HG02884 (cell line): Measurements from ENCODE around the gene KCNB1.
"Not testable (repeated sequence)": the region's sequence is repeated elsewhere in the genome, so short reads cannot be mapped to it uniquely, and the experiment has no call there.

Experiments
- ATAC-seq: cut with Tn5 transposase; IDR thresholded peaks from one replicate; pipeline ENCODE4 v1.9.1; 2021; ENCODE audit warnings: mild to moderate bottlenecking, moderate library complexity; ENCODE audit not compliant: unreplicated experiment

Gene KCNB1

DNA sequence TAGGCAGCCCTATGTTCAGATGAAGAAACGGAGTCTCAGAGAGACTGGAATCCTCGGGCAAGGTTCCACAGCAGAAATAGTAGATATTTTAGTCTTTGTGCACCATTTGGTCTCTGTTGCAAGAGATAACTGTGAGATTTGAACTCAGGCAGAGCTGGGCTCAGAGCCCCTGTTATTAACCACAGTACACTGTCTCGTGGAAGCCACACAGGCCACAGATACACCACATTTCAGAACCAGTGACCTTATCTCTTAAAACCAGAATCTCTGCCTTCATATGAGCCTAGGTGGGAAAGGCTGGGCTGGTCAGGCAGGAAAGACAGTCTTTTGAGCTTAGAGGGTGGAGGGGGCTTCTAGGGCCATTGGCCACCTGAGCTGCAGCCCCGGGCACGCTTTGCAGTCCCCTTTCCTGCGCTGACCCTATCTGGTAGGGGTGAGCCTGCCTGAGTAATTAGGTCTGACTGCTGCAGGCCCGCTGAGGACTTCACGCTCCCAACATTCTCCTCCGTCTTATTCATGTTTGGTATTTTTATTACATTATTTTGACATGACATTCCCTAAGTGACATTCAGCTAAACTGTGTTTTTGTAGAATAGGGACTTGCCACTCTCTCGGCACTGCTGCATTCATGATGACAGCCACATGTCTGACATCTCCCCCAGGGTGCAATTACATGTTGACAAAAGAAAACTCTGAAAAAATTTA lies 71.1 kb downstream of the KCNB1 start:
- ATAC-seq: no peak

DNA sequence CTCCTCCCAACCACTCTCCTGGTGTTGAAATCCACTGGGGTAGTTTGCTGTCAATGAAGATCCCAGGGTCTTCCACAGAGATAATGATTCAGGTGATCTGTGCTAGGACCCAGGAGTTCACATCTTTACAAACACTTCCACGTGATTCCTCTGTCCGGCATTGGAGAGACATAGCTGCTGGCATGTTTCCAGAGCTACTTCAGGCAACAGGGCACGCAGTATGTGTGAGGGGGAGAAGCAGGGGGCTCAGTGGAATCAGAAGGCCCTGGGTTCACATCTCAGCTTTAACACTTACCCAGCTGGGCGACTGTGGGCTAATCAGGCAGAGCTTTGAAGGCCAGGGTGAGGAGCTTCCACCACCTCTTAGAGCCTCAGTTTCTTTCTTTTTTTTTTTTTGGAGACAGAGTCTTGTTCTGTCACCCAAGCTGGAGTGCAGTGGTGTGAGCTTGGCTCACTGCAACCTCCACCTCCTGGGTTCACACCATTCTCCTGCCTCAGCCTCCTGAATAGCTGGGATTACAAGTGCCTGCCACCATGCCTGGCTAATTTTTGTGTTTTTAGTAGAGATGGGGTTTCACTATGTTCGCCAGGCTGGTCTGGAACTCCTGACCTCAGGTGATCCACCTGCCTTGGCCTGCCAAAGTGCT lies 72.4 kb downstream of the KCNB1 start:
- ATAC-seq: not testable (repeated sequence)

DNA sequence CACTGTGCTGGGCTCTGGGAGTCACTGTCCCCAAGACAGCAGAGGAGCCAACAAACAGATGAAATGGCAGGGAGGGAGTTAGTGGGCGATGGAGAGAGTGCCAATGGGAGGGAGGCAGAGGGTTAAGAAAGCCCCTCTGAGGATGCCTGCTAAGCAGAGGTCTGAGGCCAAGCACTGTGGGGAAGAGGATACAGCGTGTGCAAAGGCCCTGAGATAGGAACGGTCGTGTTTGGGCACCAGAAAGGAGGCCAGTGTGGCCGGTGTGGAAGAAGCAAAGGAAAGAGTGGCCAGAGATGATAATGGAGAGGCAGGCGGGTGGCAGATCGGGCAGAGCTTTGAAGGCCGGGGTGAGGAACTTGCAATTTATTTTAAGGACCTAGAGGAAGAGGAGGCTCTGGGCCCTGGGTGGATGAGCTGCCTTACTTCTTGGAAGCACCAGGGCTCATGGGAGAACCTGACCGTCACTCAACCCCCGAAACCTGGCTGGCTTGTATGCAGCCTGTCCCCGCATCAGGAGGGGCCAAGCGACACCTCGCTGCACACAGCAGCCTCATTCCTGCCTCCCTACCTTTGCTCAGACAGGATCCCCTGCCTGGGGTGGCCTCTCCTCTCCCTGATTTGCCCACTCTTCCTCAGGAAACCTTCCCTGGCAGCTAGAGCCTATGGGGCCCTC lies 73.0 kb downstream of the KCNB1 start:
- ATAC-seq: no peak

DNA sequence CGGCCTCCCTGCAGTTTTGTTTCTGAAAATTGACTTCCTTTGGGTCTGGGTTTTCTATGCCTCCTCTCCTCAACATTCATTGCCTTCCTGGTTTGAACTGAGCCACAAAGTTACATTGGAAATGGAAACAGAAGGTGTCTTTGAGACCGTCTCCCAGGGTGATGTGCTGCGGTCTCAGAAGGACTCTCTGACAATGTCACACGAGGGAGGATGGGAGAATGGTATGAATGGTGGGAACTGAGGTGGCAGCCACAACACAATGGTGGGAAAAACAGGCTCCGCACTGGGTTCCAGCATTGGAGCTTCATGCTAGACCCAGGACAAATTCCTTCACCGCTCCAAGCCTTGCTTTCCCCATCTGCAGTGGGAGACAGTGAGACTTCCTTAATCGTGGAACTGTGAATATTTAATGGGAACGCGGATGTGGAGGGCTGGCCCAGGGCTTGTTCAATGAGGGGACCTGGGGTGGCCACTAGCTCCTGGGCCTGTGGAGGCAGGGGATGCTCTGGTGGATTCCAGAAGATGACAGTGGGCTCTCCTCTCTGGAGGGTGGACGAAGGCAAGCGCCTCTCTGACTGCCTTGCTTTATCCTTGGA lies 73.9 kb downstream of the KCNB1 start:
- ATAC-seq: no peak

DNA sequence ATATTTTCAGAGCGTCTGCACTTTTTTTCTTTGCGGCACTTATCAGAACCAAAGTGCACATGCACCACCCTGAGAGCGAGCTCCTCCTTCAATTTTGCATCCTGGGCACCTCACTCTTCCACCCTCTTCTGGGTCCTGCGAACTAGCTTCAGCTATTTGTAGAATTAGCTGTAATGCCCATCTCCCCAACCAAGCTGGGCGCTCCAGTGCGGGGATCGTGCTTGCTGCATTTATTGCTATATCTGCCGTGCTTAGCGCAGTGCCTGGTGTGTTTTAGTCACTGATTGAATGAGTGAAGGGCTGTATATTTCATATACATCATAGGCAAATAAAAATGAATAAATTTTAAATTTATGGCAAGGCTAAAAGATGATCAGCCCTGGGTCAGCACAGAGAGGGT lies 75.8 kb downstream of the KCNB1 start:
- no peak for ATAC-seq

DNA sequence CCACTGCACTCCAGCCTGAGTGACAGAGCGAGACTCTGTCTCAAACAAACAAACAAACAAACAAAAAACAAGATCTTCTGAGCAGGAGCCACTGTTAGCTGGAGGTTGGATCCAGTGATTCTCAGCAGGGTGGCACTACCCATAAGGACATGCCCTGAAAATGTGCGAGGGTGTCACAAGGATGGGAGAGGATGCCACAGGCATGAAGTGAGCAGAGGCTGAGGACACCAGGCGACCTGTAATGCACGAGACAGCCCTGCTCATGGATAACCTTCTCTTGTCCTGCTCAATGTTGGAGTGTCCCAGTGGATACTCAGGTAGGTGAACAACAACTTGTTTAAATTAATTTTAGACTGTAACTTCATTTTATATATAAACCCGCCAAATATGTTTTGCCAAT lies 76.8 kb downstream of the KCNB1 start:
- ATAC-seq: no peak

DNA sequence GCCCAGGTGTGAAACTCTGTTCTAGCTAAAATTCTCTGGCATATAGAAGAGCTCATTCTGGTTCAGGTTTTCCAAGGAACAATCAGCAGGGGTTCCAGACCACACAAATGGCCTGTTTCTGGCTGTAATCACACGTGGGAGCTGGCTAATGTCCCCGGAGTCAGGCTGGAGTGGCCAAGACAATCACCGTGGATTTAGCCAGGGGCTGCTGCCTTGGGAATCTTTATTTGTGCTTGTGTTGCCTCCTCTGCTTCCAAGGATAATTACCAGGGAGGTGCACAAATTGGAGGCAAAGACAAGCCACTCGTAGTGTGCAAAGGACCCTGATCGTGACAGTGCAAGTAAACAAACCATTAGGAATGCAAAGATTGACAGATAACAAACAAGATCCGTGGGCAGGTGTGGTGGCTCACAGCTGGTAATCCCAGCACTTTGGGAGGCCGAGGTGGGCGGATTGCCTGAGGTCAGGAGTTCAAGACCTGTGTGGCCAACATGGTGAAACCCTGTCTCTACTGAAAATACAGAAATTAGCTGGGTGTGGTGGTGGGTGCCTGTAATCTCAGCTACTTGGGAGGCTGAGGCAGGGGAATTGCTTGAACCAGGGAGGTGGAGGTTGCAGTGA lies 77.3 kb downstream of the KCNB1 start:
- ATAC-seq: no peak

DNA sequence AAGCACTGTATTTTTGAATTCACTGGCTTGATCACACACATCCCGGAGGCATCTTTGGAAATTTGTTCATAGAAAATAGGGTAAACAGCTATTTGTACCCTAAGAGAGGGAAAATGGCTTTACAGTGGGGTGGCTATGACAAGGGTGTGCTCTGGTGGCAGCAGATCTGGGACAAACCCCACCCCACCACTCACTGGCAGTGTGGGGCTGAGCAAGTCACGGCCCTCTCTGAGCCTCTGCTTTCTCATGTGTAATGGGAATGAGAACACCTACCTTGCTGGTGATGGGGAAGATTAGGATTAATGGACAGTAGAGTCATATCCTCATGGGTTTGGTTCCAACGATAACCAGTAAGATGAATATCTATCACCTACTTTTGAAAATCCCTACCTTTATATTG lies 78.0 kb downstream of the KCNB1 start:
- ATAC-seq: no peak

DNA sequence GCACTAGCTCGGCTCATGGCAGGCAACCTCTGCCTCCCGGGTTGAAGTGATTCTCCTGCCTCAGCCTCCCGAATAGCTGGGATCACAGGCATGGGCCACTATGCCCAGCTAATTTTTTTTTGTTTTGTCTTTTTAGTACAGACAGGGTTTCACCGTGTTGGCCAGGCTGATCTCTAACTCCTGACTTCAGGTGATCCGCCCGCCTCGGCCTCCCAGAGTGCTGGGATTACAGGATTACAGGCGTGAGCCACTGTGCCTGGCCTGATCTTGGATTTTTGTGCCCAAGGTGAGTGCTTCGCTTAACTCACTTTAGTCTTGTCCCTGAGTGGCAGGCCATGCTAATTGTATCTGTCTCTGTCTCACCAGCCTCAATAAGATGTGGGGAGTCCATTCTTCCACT lies 78.6 kb downstream of the KCNB1 start:
- ATAC-seq: no peak

DNA sequence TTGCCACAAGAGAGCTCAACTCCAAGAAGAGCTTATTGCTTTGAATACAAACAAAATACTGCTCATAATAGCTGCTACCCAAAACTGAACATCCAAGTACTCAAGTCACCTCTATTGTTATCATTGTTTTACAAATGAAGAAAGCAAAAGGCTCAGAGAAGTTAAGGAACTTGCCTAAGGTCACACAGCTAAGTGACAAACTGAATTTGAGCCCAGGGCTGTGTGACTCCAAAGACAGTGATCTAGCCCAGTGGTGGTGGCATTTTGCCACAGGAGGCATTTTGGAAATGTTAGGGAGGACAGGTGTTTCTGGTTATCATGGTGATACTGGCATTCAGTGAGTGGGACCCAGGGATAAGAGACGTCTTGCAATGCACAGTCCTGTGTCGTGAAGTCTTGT lies 79.5 kb downstream of the KCNB1 start:
- no peak for ATAC-seq

DNA sequence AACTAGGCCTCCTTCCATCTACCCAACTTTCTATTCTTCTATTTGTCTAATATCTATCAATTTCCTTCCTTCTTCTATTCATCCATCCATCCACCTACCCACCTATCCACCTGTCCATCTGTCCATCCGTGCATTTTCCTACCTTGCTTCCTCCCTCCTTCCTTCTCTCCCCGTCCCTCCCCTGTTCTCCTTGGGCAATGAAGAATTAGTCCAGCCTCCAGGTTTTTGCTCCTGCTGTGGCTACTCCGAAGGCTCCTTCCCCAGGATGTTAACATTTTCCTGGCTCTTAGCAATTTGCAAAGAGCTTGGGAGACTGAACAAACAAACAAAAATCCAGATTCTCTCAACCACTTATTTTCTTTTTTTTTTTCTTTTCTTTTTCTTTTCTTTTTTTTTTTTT lies 81.6 kb downstream of the KCNB1 start:
- no peak for ATAC-seq

DNA sequence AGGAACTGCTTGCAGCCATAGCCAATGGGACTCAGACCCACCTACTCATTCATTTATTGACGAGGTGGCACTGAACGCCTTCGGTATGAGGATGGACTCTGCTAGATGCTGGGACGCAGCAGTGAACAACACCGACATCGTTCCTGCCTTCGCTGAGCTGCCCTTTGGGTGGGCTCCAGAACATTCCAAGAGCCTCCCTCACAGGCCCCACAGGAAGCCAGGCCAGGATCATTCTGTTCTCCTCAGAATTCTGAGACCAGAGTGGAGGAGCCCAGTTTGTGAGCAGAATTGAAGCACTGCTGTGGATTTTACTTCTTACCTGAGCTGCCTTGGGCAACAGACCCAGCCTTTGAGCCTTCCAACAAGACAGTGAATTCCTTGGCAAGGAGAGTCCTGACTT lies 82.1 kb downstream of the KCNB1 start:
- ATAC-seq: no peak

DNA sequence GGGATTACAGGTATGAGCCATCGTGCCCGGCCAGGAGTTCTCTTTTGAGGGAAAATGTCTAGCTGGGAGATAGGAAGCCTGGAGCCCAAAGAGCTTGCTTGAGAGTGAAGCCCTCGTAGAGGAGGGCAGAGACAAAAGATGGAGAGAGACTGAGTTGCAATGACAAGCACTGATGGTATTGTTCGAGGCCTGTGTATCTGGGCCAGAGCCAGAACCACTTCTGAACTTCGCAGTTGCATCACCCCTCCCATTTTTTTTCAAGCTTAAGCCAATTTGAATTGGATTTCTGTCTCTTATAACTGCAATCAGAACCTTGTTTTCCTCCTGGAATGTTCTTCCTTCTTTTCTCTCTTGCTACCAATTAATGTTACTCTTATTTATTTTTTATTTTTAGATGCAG lies 83.1 kb downstream of the KCNB1 start:
- no peak for ATAC-seq

DNA sequence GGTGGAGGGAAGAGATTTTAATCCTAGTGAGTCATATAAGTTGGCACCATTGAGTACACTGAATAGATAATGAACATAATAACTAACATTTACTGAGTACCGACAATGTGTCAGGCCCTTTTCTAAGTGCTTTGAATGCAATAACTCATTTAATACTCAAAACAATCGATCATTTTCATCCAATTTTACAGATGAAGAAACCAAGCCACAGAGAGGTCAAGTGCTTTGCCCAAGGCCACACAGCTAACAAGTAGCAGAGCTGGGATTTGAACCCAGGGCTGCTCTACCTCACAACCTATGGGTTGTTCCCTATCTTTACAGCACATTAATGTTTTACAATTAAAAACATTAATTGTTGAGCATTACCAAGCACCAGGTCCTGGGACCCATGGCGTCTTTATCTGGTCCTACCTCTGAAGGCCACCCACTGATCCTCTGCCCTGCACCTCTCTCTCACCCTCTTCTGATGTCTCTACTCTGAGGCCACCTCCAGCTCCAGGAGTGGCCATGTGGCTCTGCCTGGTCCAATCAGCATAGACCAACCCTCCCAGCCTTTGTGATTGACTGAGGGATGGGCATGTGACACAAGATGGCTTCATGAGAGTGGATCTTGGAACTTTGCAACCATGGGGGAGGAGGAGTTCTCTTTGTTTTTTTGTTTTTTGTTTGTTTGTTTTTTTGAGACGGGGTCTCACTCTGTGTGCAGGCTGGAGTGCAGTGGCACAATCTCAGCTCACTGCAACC lies 83.9 kb downstream of the KCNB1 start:
- ATAC-seq: no peak

DNA sequence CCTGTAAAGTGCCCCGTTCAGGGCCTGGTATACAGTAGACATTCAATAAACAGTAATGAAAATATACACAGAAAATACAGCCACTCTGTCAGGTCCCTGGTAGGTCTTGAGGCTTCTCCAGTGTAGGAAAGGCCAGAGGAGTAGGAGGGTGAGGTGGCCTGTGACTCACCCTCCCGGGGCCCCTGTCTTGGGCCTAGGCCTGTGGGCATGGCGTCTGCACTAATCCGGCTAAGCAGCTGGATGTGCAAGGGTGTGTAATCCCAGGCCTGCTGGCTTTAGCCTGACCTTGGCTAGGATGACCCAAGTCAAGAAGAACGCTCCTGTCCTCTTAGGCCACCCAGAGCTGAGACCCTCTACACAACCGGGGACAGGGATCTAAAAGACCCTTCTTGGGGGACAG lies 84.9 kb downstream of the KCNB1 start:
- ATAC-seq: no peak

DNA sequence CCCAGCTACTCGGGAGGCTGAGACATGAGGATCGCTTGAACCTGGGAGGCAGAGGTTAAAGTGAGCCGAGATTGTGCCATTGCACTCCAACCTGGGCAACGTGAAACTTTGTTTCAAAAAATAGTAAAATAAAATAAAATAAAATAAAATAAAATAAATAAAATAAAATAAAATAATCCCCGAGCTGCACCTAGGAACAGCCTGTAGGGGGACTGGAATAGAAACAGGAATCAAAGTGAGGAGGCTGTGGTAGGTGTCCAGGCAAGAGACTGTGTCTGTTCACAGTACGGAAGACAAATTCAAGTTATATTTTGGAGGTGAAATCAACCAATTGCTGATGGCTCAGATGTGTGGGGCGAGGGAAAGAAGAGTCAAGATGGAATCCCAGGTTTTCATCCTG lies 86.2 kb downstream of the KCNB1 start:
- no peak for ATAC-seq

DNA sequence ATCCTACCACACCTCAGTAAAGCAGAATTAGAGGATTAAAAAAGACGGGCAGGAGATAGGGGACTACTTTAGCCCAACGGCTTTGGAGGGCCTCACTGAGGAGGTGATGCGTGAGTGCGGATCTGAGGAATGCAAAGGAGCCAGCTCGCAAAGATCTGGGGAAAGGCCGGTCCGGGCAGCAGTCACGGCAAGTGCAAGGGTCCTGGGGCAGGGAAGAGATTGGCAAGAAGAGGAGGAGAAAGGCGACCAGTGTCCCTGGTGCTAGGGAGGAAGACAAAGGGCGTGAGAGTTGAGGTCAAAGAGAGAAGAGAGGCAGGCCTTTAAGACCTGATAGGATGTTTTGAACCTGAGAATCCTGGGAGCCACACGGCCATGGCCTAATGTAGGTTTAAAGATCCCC lies 86.8 kb downstream of the KCNB1 start:
- no peak for ATAC-seq

DNA sequence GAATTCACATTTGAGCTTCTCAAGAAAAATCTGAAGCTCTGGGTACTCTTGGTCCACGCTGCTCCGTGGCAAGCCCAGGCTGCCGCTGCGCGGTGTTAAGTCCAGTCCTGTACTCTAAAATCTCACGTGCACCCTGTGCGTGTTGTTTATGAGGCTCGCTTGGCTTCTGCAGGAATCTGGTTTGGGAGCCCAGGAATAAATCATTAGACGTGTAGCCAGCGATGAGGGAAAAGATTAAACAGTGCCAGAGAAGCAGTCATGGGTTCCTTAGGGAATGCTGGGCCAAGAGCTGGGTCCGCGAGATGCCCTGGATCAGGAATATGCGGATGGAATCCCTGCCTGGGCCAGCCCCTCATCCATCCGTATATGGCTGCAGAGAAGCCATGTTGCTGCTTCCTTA lies 87.3 kb downstream of the KCNB1 start:
- no peak for ATAC-seq

DNA sequence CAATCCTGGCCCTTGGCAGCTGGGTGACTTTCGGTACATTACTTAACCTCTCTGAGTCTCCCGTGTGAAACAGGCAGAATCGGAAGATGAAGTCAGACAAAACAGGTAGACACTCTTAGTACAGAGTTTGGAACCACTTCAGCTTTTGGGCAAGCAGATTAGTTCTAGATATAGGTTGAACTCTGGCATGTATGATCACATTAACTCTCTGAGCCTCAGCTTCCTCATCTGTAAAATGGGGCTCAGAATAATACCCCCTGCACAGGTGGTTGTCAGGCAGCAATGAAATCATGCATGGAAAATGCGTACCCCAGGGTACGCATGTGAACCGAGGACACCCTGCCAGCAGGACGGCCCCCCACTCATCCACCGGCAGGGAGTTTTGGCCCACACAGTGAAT lies 87.7 kb downstream of the KCNB1 start:
- no peak for ATAC-seq

DNA sequence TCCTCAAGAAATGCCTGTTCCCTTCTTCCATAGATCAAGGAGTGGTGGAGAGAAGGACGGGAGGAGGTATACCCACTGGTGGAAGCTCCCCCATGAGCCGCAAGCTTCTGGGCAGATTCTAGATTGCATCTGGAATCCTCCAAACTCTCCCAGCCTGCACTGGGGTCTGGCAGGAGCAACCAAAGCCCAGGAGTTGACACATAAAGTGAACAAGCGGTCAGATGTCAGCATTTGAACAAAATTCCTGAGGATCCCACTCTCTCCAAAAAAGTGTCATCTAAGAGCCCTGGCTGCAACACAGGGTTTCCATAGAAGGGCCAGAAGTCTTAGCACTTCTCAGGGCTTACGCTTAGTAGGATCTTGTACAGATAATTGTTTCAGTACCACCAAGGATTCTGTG lies 88.2 kb downstream of the KCNB1 start:
- no peak for ATAC-seq

DNA sequence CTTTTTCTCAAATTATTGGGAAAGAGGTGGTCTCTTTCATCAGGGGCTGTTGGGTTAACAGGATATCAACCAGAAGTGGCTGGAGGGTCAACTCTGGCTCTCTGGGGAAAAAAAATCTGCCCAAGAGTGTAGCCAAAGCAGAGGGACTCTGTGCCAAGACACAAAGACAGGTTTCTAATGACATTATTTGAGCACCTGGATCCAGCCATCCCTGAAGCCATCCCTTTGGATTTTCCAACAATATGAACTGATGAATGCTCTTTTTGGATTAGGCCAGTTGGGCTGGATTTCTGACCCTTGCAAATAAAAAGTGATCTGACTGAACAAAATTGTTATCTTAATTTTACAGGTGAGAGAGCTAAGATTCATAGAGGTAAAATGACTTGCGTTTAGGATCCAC lies 88.7 kb downstream of the KCNB1 start:
- no peak for ATAC-seq
